ENCODE measurements around the gene RXYLT1.
A peak's percentile ranks its signal among the peaks of the same experiment; 100 is the strongest.
"Not testable (repeated sequence)": the region's sequence is repeated elsewhere in the genome, so short reads cannot be mapped to it uniquely, and the experiment has no call there.

Gene RXYLT1

GRCh38 chr12:63814146-63814772, 34.5 kb downstream of the RXYLT1 start:
- Histone ChIP-seq H3K9me3 (ENCODE audit: control insufficient read depth, insufficient read depth, low read length) (no peaks in the 10 kb centered on the region), H3K9ac (ENCODE audit: low read depth, low read length) (no peak overlapping the region), H3K36me3 (ENCODE audit: insufficient read depth, low read length) (no peaks in the 10 kb centered on the region), H3K4me1 (ENCODE audit: insufficient read depth, low read length) (no peaks in the 10 kb centered on the region)

GRCh38 chr12:63815482-63815852, 35.8 kb downstream of the RXYLT1 start:
- H3K36me3 ChIP-seq (ENCODE audit: insufficient read depth, low read length), result no peaks in the 10 kb centered on the region
- H3K9me3 ChIP-seq (ENCODE audit: control insufficient read depth, insufficient read depth, low read length), result no peaks in the 10 kb centered on the region
- H3K4me1 ChIP-seq (ENCODE audit: insufficient read depth, low read length), result no peaks in the 10 kb centered on the region
- H3K9ac ChIP-seq (ENCODE audit: low read depth, low read length), result no peak overlapping the region

GRCh38 chr12:63816031-63816430, 36.3 kb downstream of the RXYLT1 start:
- H3K9ac ChIP-seq (ENCODE audit: low read depth, low read length), result no peak overlapping the region
- no peaks in the 10 kb centered on the region for H3K9me3 ChIP-seq (ENCODE audit: control insufficient read depth, insufficient read depth, low read length)
- H3K36me3 ChIP-seq (ENCODE audit: insufficient read depth, low read length), result no peaks in the 10 kb centered on the region
- no peaks in the 10 kb centered on the region for H3K4me1 ChIP-seq (ENCODE audit: insufficient read depth, low read length)

- Histone ChIP-seq H3K4me1 (ENCODE audit: insufficient read depth, low read length) (no peaks in the 10 kb centered on the region), H3K9me3 (ENCODE audit: control insufficient read depth, insufficient read depth, low read length) (no peaks in the 10 kb centered on the region), H3K9ac (ENCODE audit: low read depth, low read length) (no peak overlapping the region), H3K36me3 (ENCODE audit: insufficient read depth, low read length) (no peaks in the 10 kb centered on the region)
These were observed 40.7 kb downstream of the RXYLT1 start for GRCh38 chr12:63820427-63820826.

GRCh38 chr12:63821781-63822251, 42.1 kb downstream of the RXYLT1 start:
- H3K9me3 ChIP-seq (ENCODE audit: control insufficient read depth, insufficient read depth, low read length), result no peaks in the 10 kb centered on the region
- no peaks in the 10 kb centered on the region for H3K36me3 ChIP-seq (ENCODE audit: insufficient read depth, low read length)
- no peaks in the 10 kb centered on the region for H3K4me1 ChIP-seq (ENCODE audit: insufficient read depth, low read length)
- peak overlapping the region; percentile 25; the same call in 1 of the 2 replicates for H3K9ac ChIP-seq (ENCODE audit: low read depth, low read length)

- Histone ChIP-seq H3K4me1 (ENCODE audit: insufficient read depth, low read length) (no peaks in the 10 kb centered on the region), H3K9ac (ENCODE audit: low read depth, low read length) (peak overlapping the region; percentile 25; the same call in 1 of the 2 replicates), H3K36me3 (ENCODE audit: insufficient read depth, low read length) (no peaks in the 10 kb centered on the region), H3K9me3 (ENCODE audit: control insufficient read depth, insufficient read depth, low read length) (no peaks in the 10 kb centered on the region)
These were observed 42.6 kb downstream of the RXYLT1 start for GRCh38 chr12:63822352-63822751.

GRCh38 chr12:63823040-63823439, 43.3 kb downstream of the RXYLT1 start:
- no peak overlapping the region for H3K9ac ChIP-seq (ENCODE audit: low read depth, low read length)
- H3K9me3 ChIP-seq (ENCODE audit: control insufficient read depth, insufficient read depth, low read length), result no peaks in the 10 kb centered on the region
- H3K36me3 ChIP-seq (ENCODE audit: insufficient read depth, low read length), result no peaks in the 10 kb centered on the region
- no peaks in the 10 kb centered on the region for H3K4me1 ChIP-seq (ENCODE audit: insufficient read depth, low read length)

GRCh38 chr12:63826006-63826585, 46.4 kb downstream of the RXYLT1 start:
- Histone ChIP-seq H3K9me3 (ENCODE audit: control insufficient read depth, insufficient read depth, low read length) (no peaks in the 10 kb centered on the region), H3K36me3 (ENCODE audit: insufficient read depth, low read length) (no peaks in the 10 kb centered on the region), H3K4me1 (ENCODE audit: insufficient read depth, low read length) (no peaks in the 10 kb centered on the region), H3K9ac (ENCODE audit: low read depth, low read length) (no peak overlapping the region)

- Histone ChIP-seq H3K9ac (ENCODE audit: low read depth, low read length) (no peak overlapping the region), H3K4me1 (ENCODE audit: insufficient read depth, low read length) (no peaks in the 10 kb centered on the region), H3K9me3 (ENCODE audit: control insufficient read depth, insufficient read depth, low read length) (no peaks in the 10 kb centered on the region), H3K36me3 (ENCODE audit: insufficient read depth, low read length) (no peaks in the 10 kb centered on the region)
These were observed 49.2 kb downstream of the RXYLT1 start for GRCh38 chr12:63828867-63829266.

- no peak overlapping the region for H3K9ac ChIP-seq (ENCODE audit: low read depth, low read length)
- no peaks in the 10 kb centered on the region for H3K36me3 ChIP-seq (ENCODE audit: insufficient read depth, low read length)
- no peaks in the 10 kb centered on the region for H3K4me1 ChIP-seq (ENCODE audit: insufficient read depth, low read length)
- H3K9me3 ChIP-seq (ENCODE audit: control insufficient read depth, insufficient read depth, low read length), result no peaks in the 10 kb centered on the region
These were observed 56.3 kb downstream of the RXYLT1 start for GRCh38 chr12:63836046-63836445.

GRCh38 chr12:63836936-63837335, 57.2 kb downstream of the RXYLT1 start:
- no peaks in the 10 kb centered on the region for H3K9me3 ChIP-seq (ENCODE audit: control insufficient read depth, insufficient read depth, low read length)
- no peaks in the 10 kb centered on the region for H3K36me3 ChIP-seq (ENCODE audit: insufficient read depth, low read length)
- no peak overlapping the region for H3K9ac ChIP-seq (ENCODE audit: low read depth, low read length)
- no peaks in the 10 kb centered on the region for H3K4me1 ChIP-seq (ENCODE audit: insufficient read depth, low read length)

- Histone ChIP-seq H3K9me3 (ENCODE audit: control insufficient read depth, insufficient read depth, low read length) (no peaks in the 10 kb centered on the region), H3K9ac (ENCODE audit: low read depth, low read length) (no peak overlapping the region), H3K36me3 (ENCODE audit: insufficient read depth, low read length) (no peaks in the 10 kb centered on the region), H3K4me1 (ENCODE audit: insufficient read depth, low read length) (no peaks in the 10 kb centered on the region)
These were observed 58.7 kb downstream of the RXYLT1 start for GRCh38 chr12:63838411-63838810.

GRCh38 chr12:63841011-63841410, 61.3 kb downstream of the RXYLT1 start:
- Histone ChIP-seq H3K9me3 (ENCODE audit: control insufficient read depth, insufficient read depth, low read length) (no peaks in the 10 kb centered on the region), H3K36me3 (ENCODE audit: insufficient read depth, low read length) (no peaks in the 10 kb centered on the region), H3K9ac (ENCODE audit: low read depth, low read length) (no peak overlapping the region), H3K4me1 (ENCODE audit: insufficient read depth, low read length) (no peaks in the 10 kb centered on the region)

- H3K9ac ChIP-seq (ENCODE audit: low read depth, low read length), result no peak overlapping the region
- no peaks in the 10 kb centered on the region for H3K4me1 ChIP-seq (ENCODE audit: insufficient read depth, low read length)
- H3K36me3 ChIP-seq (ENCODE audit: insufficient read depth, low read length), result no peaks in the 10 kb centered on the region
- H3K9me3 ChIP-seq (ENCODE audit: control insufficient read depth, insufficient read depth, low read length), result no peaks in the 10 kb centered on the region
These were observed 61.9 kb downstream of the RXYLT1 start for GRCh38 chr12:63841571-63841970.

GRCh38 chr12:63842750-63843149, 63.0 kb downstream of the RXYLT1 start:
- not testable (repeated sequence) for H3K36me3 ChIP-seq (ENCODE audit: insufficient read depth, low read length); H3K4me1 ChIP-seq (ENCODE audit: insufficient read depth, low read length); H3K9me3 ChIP-seq (ENCODE audit: control insufficient read depth, insufficient read depth, low read length)
- H3K9ac ChIP-seq (ENCODE audit: low read depth, low read length), result peak overlapping the region; percentile 93
